OCI-LY7 (cell line): ENCODE data around the gene PPP3CA. TPM values are rescaled to one million over a fixed set of nuclear protein-coding genes. Genes with fewer than 3 reads are reported as not detected.

ENCODE experiments used
- BruUV-seq: library from RNA; stranded (reverse); fragments of 400-500 nt; replicated peaks from 2 replicates; lab custom pipeline; 2021; lab: Mats Ljungman, UMichigan
- CTCF ChIA-PET: fragments of 300-600 bp; sonication (Branson Sonifier 250); formaldehyde crosslinking; loops from one replicate; lab custom pipeline; 2022; ENCODE audit warnings: antibody characterized with exemption; ENCODE audit not compliant: unreplicated experiment; lab: Charles Lee
- POLR2A ChIA-PET: fragments of 300-600 bp; sonication (Branson Sonifier 250); formaldehyde crosslinking; loops from one replicate; lab custom pipeline; 2022; ENCODE audit warnings: antibody characterized with exemption; lab: Charles Lee
- DNase-seq: peaks from one replicate; pipeline ENCODE4 v3.0.0-alpha.2; 2015; ENCODE audit warnings: low spot score
- H2AFZ ChIP-seq: fragments of 200-600 bp; sonication (generic), shearing (Covaris generic); 2 replicates; pipeline ENCODE4 v1.6.1; 2014; ENCODE audit warnings: mild to moderate bottlenecking, antibody characterized with exemption, low read length, moderate library complexity
- H3K27ac ChIP-seq: fragments of 200-600 bp; sonication (generic); 2 replicates; pipeline ENCODE4 v1.5.1; 2014; ENCODE audit warnings: mixed run types, low read depth, mild to moderate bottlenecking, moderate library complexity, low read length, inconsistent platforms; ENCODE audit not compliant: poor library complexity, severe bottlenecking
- H3K36me3 ChIP-seq: fragments of 200-600 bp; sonication (generic); 2 replicates; pipeline ENCODE4 v1.6.1; 2014; ENCODE audit warnings: mild to moderate bottlenecking, antibody characterized with exemption, low read length, moderate library complexity, mixed read lengths; ENCODE audit not compliant: insufficient read depth
- H3K4me1 ChIP-seq: fragments of 200-600 bp; sonication (generic); 2 replicates; pipeline ENCODE4 v1.5.1; 2014; ENCODE audit warnings: mild to moderate bottlenecking, low read length; ENCODE audit not compliant: insufficient read depth, poor library complexity, severe bottlenecking
- H3K4me2 ChIP-seq: fragments of 200-600 bp; sonication (generic); 2 replicates; pipeline ENCODE4 v1.6.1; 2014; ENCODE audit warnings: mild to moderate bottlenecking, low read length
- H3K4me3 ChIP-seq: fragments of 200-600 bp; sonication (generic); 2 replicates; pipeline ENCODE4 v1.5.1; 2014; ENCODE audit warnings: mild to moderate bottlenecking, low read depth, low read length; ENCODE audit not compliant: poor library complexity, severe bottlenecking
- H3K79me2 ChIP-seq: fragments of 200-600 bp; sonication (generic); 2 replicates; pipeline ENCODE4 v1.6.1; 2016; ENCODE audit warnings: low read depth, mild to moderate bottlenecking, low read length, moderate library complexity, mixed read lengths; ENCODE audit not compliant: insufficient read depth
- H3K9me2 ChIP-seq: fragments of 200-600 bp; sonication (generic); 2 replicates; pipeline ENCODE4 v1.6.1; 2016; ENCODE audit warnings: mild to moderate bottlenecking, low read length, mixed read lengths; ENCODE audit not compliant: insufficient read depth
- H3K9me3 ChIP-seq: fragments of 200-600 bp; sonication (generic); 2 replicates; pipeline ENCODE4 v1.6.1; 2014; ENCODE audit warnings: mild to moderate bottlenecking, mixed run types, low read length, mixed read lengths
- H4K20me1 ChIP-seq: fragments of 200-600 bp; sonication (generic); 2 replicates; pipeline ENCODE4 v1.6.1; 2014; ENCODE audit warnings: mild to moderate bottlenecking, antibody characterized with exemption, low read length, moderate library complexity, mixed read lengths; ENCODE audit not compliant: insufficient read depth
- CTCF ChIP-seq: fragments of 200-600 bp; sonication (generic); conservative IDR thresholded peaks from 2 replicates; pipeline ENCODE4 v1.5.1; 2014; ENCODE audit warnings: mild to moderate bottlenecking, antibody characterized with exemption, low read length, moderate library complexity, mixed read lengths
- EZH2phosphoT487 ChIP-seq: fragments of 200-600 bp; sonication (generic); IDR thresholded peaks from 2 replicates; pipeline ENCODE4 v1.6.1; 2018; ENCODE audit warnings: low read depth, borderline replicate concordance, mild to moderate bottlenecking, mixed run types, antibody characterized with exemption, low read length, moderate library complexity, mixed read lengths
- intact Hi-C: fragments of 100-400 bp; cut with micrococcal nuclease; formaldehyde crosslinking; loops from one replicate; pipeline ENCODE4 v1.10.0; 2022; ENCODE audit not compliant: unreplicated experiment
- total RNA-seq, 2 experiments: library from RNA; depleted of rRNA in 1 of 2; stranded (reverse); fragments of >200 nt in 1 of 2; shearing (Covaris generic) in 1 of 2; gene quantifications; 2 replicates each; pipeline ENCODE4 v1.2.3, GENCODE V29; 2014 to 2022

The PPP3CA gene
- total RNA-seq, 2 experiments from 2014 or later: 9.2 to 13.6 TPM

- TF ChIP-seq EZH2phosphoT487 (no peak), CTCF (no peak)
- no peak overlapping the region for H3K4me2 ChIP-seq
- CTCF ChIA-PET: no interaction called here
These were observed 189.2 kb downstream of the PPP3CA start for GRCh38 chr4:101158134-101158482.

GRCh38 chr4:101157415-101158133 lies 189.8 kb downstream of the PPP3CA start:
- POLR2A ChIA-PET: interaction anchor here (0.7 to 2.3 kb wide), 4 partner anchors 8 to 429 kb away, joined by 4 to 11 read pairs (median 8); no protein-coding TSS in a partner anchor
- TF ChIP-seq EZH2phosphoT487: no peak
- TF ChIP-seq CTCF: no peak
- CTCF ChIA-PET: no interaction called here
- Histone ChIP-seq H3K4me1 (peaks cover 19% of the 10 kb centered on the region), H3K36me3 (no peaks in the 10 kb centered on the region), H3K27ac (no peak overlapping the region), H3K9me3 (no peaks in the 10 kb centered on the region), H3K4me3 (no peak overlapping the region), H2AFZ (0 out of 2 replicates have a peak overlapping the region, but pooled peaks have one; percentile 10), H3K9me2 (no peaks in the 10 kb centered on the region), H4K20me1 (no peaks in the 10 kb centered on the region), H3K4me2 (no peak overlapping the region; the same call in 1 of the 2 replicates), H3K79me2 (no peaks in the 10 kb centered on the region)
- no TSS peak for BruUV-seq
- intact Hi-C loops: no loop called here
- DNase-seq: no peak

More at GRCh38 chr4:101158134-101158482, 189.2 kb downstream of the PPP3CA start:
- no peaks in the 10 kb centered on the region for H3K9me3 ChIP-seq
- POLR2A ChIA-PET: interaction anchor here (0.7 to 2.3 kb wide), 4 partner anchors 9 to 430 kb away, joined by 4 to 11 read pairs (median 8); no protein-coding TSS in a partner anchor
- no peak for DNase-seq
- H3K27ac ChIP-seq: no peak overlapping the region
- no peaks in the 10 kb centered on the region for H3K9me2 ChIP-seq
- BruUV-seq: no TSS peak
- peaks cover 16% of the 10 kb centered on the region for H3K4me1 ChIP-seq
- H3K79me2 ChIP-seq: no peaks in the 10 kb centered on the region
- no peak overlapping the region for H2AFZ ChIP-seq
- H3K36me3 ChIP-seq: no peaks in the 10 kb centered on the region
- no peaks in the 10 kb centered on the region for H4K20me1 ChIP-seq
- H3K4me3 ChIP-seq: no peak overlapping the region
- intact Hi-C loops: no loop called here
